K562 (cell line): Measurements from ENCODE around the gene PTCD3. TPM values are rescaled to one million over a fixed set of nuclear protein-coding genes. Genes with fewer than 3 reads are reported as not detected.

Source experiments
- AFF1 ChIP-seq, 2 experiments: fragments of 450-650 bp; IDR thresholded peaks; 2 replicates each; pipeline ENCODE4 v1.6.1; 2018; ENCODE audit warnings: mild to moderate bottlenecking in 2 of 2, low read depth in 1 of 2; ENCODE audit not compliant: partially characterized antibody in 2 of 2
- BHLHE40 ChIP-seq: IDR thresholded peaks from 2 replicates; pipeline ENCODE4 v1.6.1; 2011; ENCODE audit warnings: low read length, improper control_type of control experiment
- BRD4 ChIP-seq: fragments of 200-600 bp; sonication (generic); IDR thresholded peaks from 2 replicates; pipeline ENCODE4 v1.6.1; 2017; ENCODE audit warnings: inconsistent platforms
- CBX3 ChIP-seq, 2 experiments: IDR thresholded peaks; 1 replicate in 1 of 2; 2 replicates in 1 of 2; pipeline ENCODE4 v1.6.1; 2012; ENCODE audit warnings: inconsistent platforms in 2 of 2, low read length in 2 of 2, borderline replicate concordance in 1 of 2, control low read depth in 1 of 2
- CREB1 ChIP-seq, 2 experiments: sonication (generic) in 1 of 2; formaldehyde crosslinking in 1 of 2; IDR thresholded peaks; 2 replicates each; pipeline versions ENCODE4 v1.6.1 to v1.8.0; 2012 to 2022; ENCODE audit warnings: inconsistent platforms in 1 of 2, mild to moderate bottlenecking in 1 of 2, missing genetic modification reagents in 1 of 2, moderate library complexity in 1 of 2
- FOXK2 ChIP-seq, 2 experiments: fragments of 450-650 bp; IDR thresholded peaks in 1 of 2; conservative IDR thresholded peaks in 1 of 2; 2 replicates each; pipeline ENCODE4 v1.6.1; 2016; ENCODE audit warnings: low read depth in 2 of 2, mild to moderate bottlenecking in 1 of 2
- HNRNPLL ChIP-seq: fragments of 200-400 bp; formaldehyde crosslinking; IDR thresholded peaks from 2 replicates; pipeline ENCODE4 v1.6.1; 2017; ENCODE audit warnings: low read length, low read depth, mild to moderate bottlenecking; ENCODE audit not compliant: poor library complexity, severe bottlenecking
- MECOM ChIP-seq: fragments of 250-450 bp; sonication (Bioruptor Pico); IDR thresholded peaks from 2 replicates; pipeline ENCODE4 v1.8.0; 2022; ENCODE audit warnings: inconsistent platforms
- MTA3 ChIP-seq: fragments of 450-650 bp; formaldehyde crosslinking; IDR thresholded peaks from 2 replicates; pipeline ENCODE4 v1.6.1; 2017; ENCODE audit warnings: mild to moderate bottlenecking, borderline replicate concordance
- NUFIP1 ChIP-seq: fragments of 450-650 bp; IDR thresholded peaks from 2 replicates; pipeline ENCODE4 v1.6.1; 2018; ENCODE audit not compliant: partially characterized antibody
- RBM15 ChIP-seq: fragments of 200-400 bp; formaldehyde crosslinking; IDR thresholded peaks from 2 replicates; pipeline ENCODE4 v1.6.1; 2018; ENCODE audit warnings: mild to moderate bottlenecking, low read length, moderate library complexity; ENCODE audit not compliant: insufficient read depth
- SIX5 ChIP-seq, 2 experiments: IDR thresholded peaks; 2 replicates each; pipeline ENCODE4 v1.6.1; 2011; ENCODE audit warnings: low read length in 2 of 2, borderline replicate concordance in 1 of 2, low read depth in 1 of 2, mild to moderate bottlenecking in 1 of 2, moderate library complexity in 1 of 2; ENCODE audit not compliant: insufficient read depth in 1 of 2
- SNRNP70 ChIP-seq: fragments of 200-400 bp; formaldehyde crosslinking; optimal IDR thresholded peaks from 2 replicates; pipeline ENCODE3; 2017; ENCODE audit warnings: low read depth, low read length
- TAF9B ChIP-seq: fragments of 450-650 bp; IDR thresholded peaks from 2 replicates; pipeline ENCODE4 v1.6.1; 2018; ENCODE audit warnings: mild to moderate bottlenecking; ENCODE audit not compliant: partially characterized antibody
- YY1 ChIP-seq, 3 experiments: IDR thresholded peaks; 2 replicates each; pipeline ENCODE4 v1.6.1; 2011; ENCODE audit warnings: low read length in 2 of 3, mild to moderate bottlenecking in 2 of 3, moderate library complexity in 2 of 3, borderline replicate concordance in 1 of 3, control low read depth in 1 of 3, low read depth in 1 of 3; ENCODE audit not compliant: insufficient read depth in 3 of 3, insufficient replicate concordance in 2 of 3, control insufficient read depth in 1 of 3, insufficient read length in 1 of 3; ENCODE audit errors: extremely low read depth in 1 of 3
- polyA plus RNA-seq, 8 experiments: library from polyadenylated mRNA; depleted of rRNA in 4 of 8; stranded (reverse) in 5 of 8; unstranded in 3 of 8; fragments of >200 nt; fragmentation: Nextera tagmentation in 2 of 8; fragmentation: Illumina TruSeq in 1 of 8; extraction: Ambion mirVana in 2 of 8; extraction: Trizol in 1 of 8; gene quantifications; 2 replicates each; pipeline versions ENCODE4 v1.2.1 to v1.2.3, GENCODE V29; 2011 to 2014; ENCODE audit warnings: inconsistent platforms in 1 of 8, missing spikeins in 1 of 8
- total RNA-seq, 7 experiments: library from RNA; depleted of rRNA in 6 of 7; stranded (reverse); fragments of >200 nt in 6 of 7; fragmentation: Illumina TruSeq in 2 of 7; extraction: Trizol in 2 of 7; gene quantifications; 2 replicates each; pipeline versions ENCODE4 v1.2.1 to v1.2.3, GENCODE V29; 2011 to 2021; ENCODE audit warnings: low replicate concordance in 1 of 7
- TF ChIP-seq, protein P1 (sequence below): fragments of 250-450 bp; sonication (Bioruptor Pico); IDR thresholded peaks from 2 replicates; pipeline ENCODE4 v1.4.0; 2020
- TF ChIP-seq, protein P2 (sequence below), 2 experiments: IDR thresholded peaks; 2 replicates each; pipeline ENCODE4 v1.6.1; 2011; ENCODE audit warnings: borderline replicate concordance in 1 of 2, control low read depth in 1 of 2, low read depth in 1 of 2, low read length in 1 of 2, mild to moderate bottlenecking in 1 of 2, mixed read lengths in 1 of 2, moderate library complexity in 1 of 2; ENCODE audit not compliant: insufficient read depth in 1 of 2, insufficient read length in 1 of 2, poor library complexity in 1 of 2, severe bottlenecking in 1 of 2; ENCODE audit errors: extremely low read depth in 1 of 2

Gene PTCD3
- total and polyA plus RNA-seq, 9 of the 15 experiments (the other 6 are each of a cell fraction or from before 2014, with no cell fraction given): 65.2 to 241 (median 172) TPM

GRCh38 chr2:86105969-86106945 lies at the start of gene PTCD3 (continued):
- TF ChIP-seq, protein P1, sequence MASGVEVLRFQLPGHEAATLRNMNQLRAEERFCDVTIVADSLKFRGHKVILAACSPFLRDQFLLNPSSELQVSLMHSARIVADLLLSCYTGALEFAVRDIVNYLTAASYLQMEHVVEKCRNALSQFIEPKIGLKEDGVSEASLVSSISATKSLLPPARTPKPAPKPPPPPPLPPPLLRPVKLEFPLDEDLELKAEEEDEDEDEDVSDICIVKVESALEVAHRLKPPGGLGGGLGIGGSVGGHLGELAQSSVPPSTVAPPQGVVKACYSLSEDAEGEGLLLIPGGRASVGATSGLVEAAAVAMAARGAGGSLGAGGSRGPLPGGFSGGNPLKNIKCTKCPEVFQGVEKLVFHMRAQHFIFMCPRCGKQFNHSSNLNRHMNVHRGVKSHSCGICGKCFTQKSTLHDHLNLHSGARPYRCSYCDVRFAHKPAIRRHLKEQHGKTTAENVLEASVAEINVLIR (CRISPR knock-in tag): peak; percentile 29; the same call in 1 of the 2 replicates
- TF ChIP-seq RBM15: no peak
- peak; percentile 84 to 98 (median 97) for TF ChIP-seq YY1 (IDR thresholded peaks at IDR 0.05; ENCODE audit: borderline replicate concordance in 1 of 3, control insufficient read depth in 1 of 3, extremely low read depth in 1 of 3, insufficient read depth in 3 of 3, insufficient read length in 1 of 3, insufficient replicate concordance in 2 of 3, low read depth in 1 of 3, low read length in 2 of 3)
- TF ChIP-seq MECOM (CRISPR knock-in tag): no peak
- peak; percentile 61 for TF ChIP-seq NUFIP1
- TF ChIP-seq AFF1 (IDR thresholded peaks at IDR 0.05; ENCODE audit: low read depth in 1 of 2, partially characterized antibody in 2 of 2): peak in 1 of 2 experiments; percentile 66
- 0 out of 3 replicates have a peak, but pooled peaks of 1 of the 2 experiments have one; percentile 67 for TF ChIP-seq CBX3 (IDR thresholded peaks at IDR 0.05; ENCODE audit: borderline replicate concordance in 1 of 2, low read length in 2 of 2)
- TF ChIP-seq TAF9B: peak; percentile 96
- peak; percentile 24 to 62; a peak in 2 of 4 replicates for TF ChIP-seq SIX5 (IDR thresholded peaks at IDR 0.05; ENCODE audit: borderline replicate concordance in 1 of 2, insufficient read depth in 1 of 2, low read depth in 1 of 2, low read length in 2 of 2)
- TF ChIP-seq HNRNPLL: peak; percentile 98
- TF ChIP-seq CREB1 (IDR thresholded peaks at IDR 0.05): peak; percentile 69
- peak; percentile 31; the same call in 1 of the 2 replicates for TF ChIP-seq CREB1 (CRISPR knock-in tag; IDR thresholded peaks at IDR 0.05)
- TF ChIP-seq SNRNP70: no peak
- 0 out of 2 replicates have a peak, but pooled peaks have one; percentile 46 for TF ChIP-seq BRD4
- TF ChIP-seq, protein P2, sequence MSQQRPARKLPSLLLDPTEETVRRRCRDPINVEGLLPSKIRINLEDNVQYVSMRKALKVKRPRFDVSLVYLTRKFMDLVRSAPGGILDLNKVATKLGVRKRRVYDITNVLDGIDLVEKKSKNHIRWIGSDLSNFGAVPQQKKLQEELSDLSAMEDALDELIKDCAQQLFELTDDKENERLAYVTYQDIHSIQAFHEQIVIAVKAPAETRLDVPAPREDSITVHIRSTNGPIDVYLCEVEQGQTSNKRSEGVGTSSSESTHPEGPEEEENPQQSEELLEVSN (IDR thresholded peaks at IDR 0.05; ENCODE audit: borderline replicate concordance in 1 of 2, extremely low read depth in 1 of 2, insufficient read depth in 1 of 2, insufficient read length in 1 of 2, low read depth in 1 of 2, low read length in 1 of 2, poor library complexity in 1 of 2, severe bottlenecking in 1 of 2): peak in 1 of 2 experiments; percentile 8
- peak; percentile 65 to 99; a peak in 2 of 4 replicates for TF ChIP-seq FOXK2 (conservative IDR thresholded peaks at IDR 0.05 in 1 of 2, IDR thresholded peaks at IDR 0.05 in 1 of 2; ENCODE audit: low read depth in 2 of 2)
- peak; percentile 90 for TF ChIP-seq BHLHE40
- TF ChIP-seq MTA3: peak; percentile 75
